HCT116 (cell line): ENCODE measurements around the gene PRDM12. TPM values are rescaled to one million over a fixed set of nuclear protein-coding genes. Genes with fewer than 3 reads are reported as not detected.

Source experiments
- ATAC-seq: fragments of 200-7000 bp; cut with Tn5 transposase; 2 replicates; pipeline ENCODE4 v1.9.1; 2020; ENCODE audit warnings: mild to moderate bottlenecking, moderate library complexity
- BruUV-seq: library from RNA; stranded (reverse); fragments of 400-500 nt; replicated peaks from 2 replicates; lab custom pipeline; 2021; lab: Mats Ljungman, UMichigan
- CTCF ChIA-PET: fragments of 300-600 bp; sonication (Branson Sonifier 250); formaldehyde crosslinking; loops from one replicate; lab custom pipeline; 2021; ENCODE audit warnings: antibody characterized with exemption; lab: Charles Lee
- POLR2A ChIA-PET: fragments of 300-600, 350-600 bp; sonication (Branson Sonifier 250); formaldehyde crosslinking; loops from one replicate; lab custom pipeline; 2021; ENCODE audit warnings: antibody characterized with exemption; lab: Charles Lee
- RAD21 ChIA-PET, 2 experiments: fragments of 300-600 bp; sonication (Branson Sonifier 250); formaldehyde crosslinking; loops; one replicate each; lab custom pipeline; 2023; ENCODE audit warnings: low total read pairs in 2 of 2; ENCODE audit not compliant: uncharacterized antibody in 2 of 2, unreplicated experiment in 2 of 2, low non-redundant PET in 1 of 2; lab: Charles Lee
- DNase-seq: peaks from one replicate; pipeline ENCODE4 v3.0.0-alpha.2; 2010; ENCODE audit warnings: low read depth, low spot score
- H2AFZ ChIP-seq: fragments of 200-600 bp; shearing (Covaris generic), sonication (generic); 2 replicates; pipeline ENCODE4 v1.6.1; 2017; ENCODE audit warnings: low read depth, mixed run types, mixed read lengths, antibody characterized with exemption, low read length; ENCODE audit not compliant: poor library complexity, severe bottlenecking
- H3K27ac ChIP-seq: 2 replicates; pipeline ENCODE4 v1.5.1; 2012; ENCODE audit warnings: low read depth, low read length
- H3K27me3 ChIP-seq: fragments of 200-600 bp; sonication (generic); 2 replicates; pipeline ENCODE4 v1.6.1; 2016; ENCODE audit warnings: mixed run types, low read length, mixed read lengths; ENCODE audit not compliant: insufficient read depth
- H3K36me3 ChIP-seq, 2 experiments: fragments of 200-500 bp in 1 of 2; fragments of 200-600 bp in 1 of 2; sonication (Bioruptor generic) in 1 of 2; sonication (generic) in 1 of 2; 2 replicates each; pipeline versions ENCODE4 v1.5.1 to v1.6.1; 2014 to 2016; ENCODE audit warnings: low read length in 2 of 2, inconsistent platforms in 1 of 2, mixed read lengths in 1 of 2, mixed run types in 1 of 2; ENCODE audit not compliant: insufficient read depth in 2 of 2, control insufficient read depth in 1 of 2
- H3K4me1 ChIP-seq, 2 experiments: fragments of 200-600 bp in 1 of 2; sonication (generic) in 1 of 2; 2 replicates each; pipeline versions ENCODE4 v1.5.1 to v1.6.1; 2012 to 2017; ENCODE audit warnings: low read length in 2 of 2, inconsistent platforms in 1 of 2, mild to moderate bottlenecking in 1 of 2, mixed read lengths in 1 of 2, mixed run types in 1 of 2, moderate library complexity in 1 of 2; ENCODE audit not compliant: insufficient read depth in 2 of 2, control insufficient read depth in 1 of 2
- H3K4me2 ChIP-seq: fragments of 200-600 bp; sonication (generic); 2 replicates; pipeline ENCODE4 v1.6.1; 2017; ENCODE audit warnings: mixed run types, low read length, mixed read lengths
- H3K4me3 ChIP-seq, 2 experiments: fragments of 200-600 bp in 1 of 2; sonication (generic) in 1 of 2; replicated peaks in 1 of 2; 2 replicates each; pipeline ENCODE4 v1.5.1; 2011 to 2016; ENCODE audit warnings: low read length in 2 of 2, control low read depth in 1 of 2, low read depth in 1 of 2, mild to moderate bottlenecking in 1 of 2, mixed read lengths in 1 of 2, mixed run types in 1 of 2
- H3K79me2 ChIP-seq: fragments of 200-600 bp; sonication (generic); 2 replicates; pipeline ENCODE4 v1.6.1; 2017; ENCODE audit warnings: mild to moderate bottlenecking, mixed run types, low read length, moderate library complexity, mixed read lengths; ENCODE audit not compliant: insufficient read depth
- H3K9ac ChIP-seq: fragments of 200-600 bp; sonication (generic); 2 replicates; pipeline ENCODE4 v1.6.1; 2016; ENCODE audit warnings: low read length, mixed read lengths
- H3K9me2 ChIP-seq: fragments of 200-600 bp; sonication (generic), shearing (Covaris generic); 2 replicates; pipeline ENCODE4 v1.6.1; 2017; ENCODE audit warnings: mixed run types, mild to moderate bottlenecking, moderate library complexity; ENCODE audit not compliant: insufficient read depth
- H3K9me3 ChIP-seq, 2 experiments: fragments of 200-500 bp in 1 of 2; fragments of 200-600 bp in 1 of 2; sonication (Bioruptor generic) in 1 of 2; sonication (generic) in 1 of 2; 2 replicates each; pipeline ENCODE4 v1.6.1; 2014 to 2017; ENCODE audit warnings: low read length in 2 of 2, mixed read lengths in 2 of 2, inconsistent platforms in 1 of 2, low read depth in 1 of 2, mild to moderate bottlenecking in 1 of 2, mixed run types in 1 of 2, moderate library complexity in 1 of 2; ENCODE audit not compliant: control insufficient read depth in 1 of 2, insufficient read depth in 1 of 2
- H4K20me1 ChIP-seq: fragments of 200-600 bp; sonication (generic), shearing (Covaris generic); 2 replicates; pipeline ENCODE4 v1.6.1; 2017; ENCODE audit warnings: mixed run types, mild to moderate bottlenecking, moderate library complexity; ENCODE audit not compliant: insufficient read depth
- EGR1 ChIP-seq: IDR thresholded peaks from 2 replicates; pipeline ENCODE4 v1.6.1; 2012; ENCODE audit warnings: low read depth
- ELF1 ChIP-seq: IDR thresholded peaks from 2 replicates; pipeline ENCODE4 v1.6.1; 2012; ENCODE audit warnings: low read depth, borderline replicate concordance
- FOSL1 ChIP-seq: IDR thresholded peaks from 2 replicates; pipeline ENCODE4 v1.6.1; 2012; ENCODE audit warnings: low read depth
- POLR2A ChIP-seq: IDR thresholded peaks from 2 replicates; pipeline ENCODE4 v1.7.0; 2011; ENCODE audit warnings: borderline replicate concordance; ENCODE audit not compliant: insufficient read depth, insufficient read length; ENCODE audit errors: extremely low read depth
- POLR2AphosphoS5 ChIP-seq: IDR thresholded peaks from 2 replicates; pipeline ENCODE4 v1.6.1; 2011; ENCODE audit warnings: mild to moderate bottlenecking, low read depth, low read length, moderate library complexity
- SRF ChIP-seq: IDR thresholded peaks from 2 replicates; pipeline ENCODE4 v1.6.1; 2012; ENCODE audit warnings: low read depth
- TCF7L2 ChIP-seq: IDR thresholded peaks from 2 replicates; pipeline ENCODE4 v1.7.0; 2011; ENCODE audit warnings: borderline replicate concordance, inconsistent platforms; ENCODE audit not compliant: insufficient read depth, insufficient read length; ENCODE audit errors: extremely low read depth
- ZFX ChIP-seq: fragments of 450-650 bp; IDR thresholded peaks from 2 replicates; pipeline ENCODE4 v1.6.1; 2017
- intact Hi-C: fragments of 100-400 bp; cut with micrococcal nuclease; formaldehyde crosslinking; loops from 2 replicates; pipeline ENCODE4 v1.10.0; 2022
- total RNA-seq: library from RNA; stranded (reverse); gene quantifications from one replicate; pipeline ENCODE4 v1.2.1, GENCODE V29; 2021; ENCODE audit not compliant: unreplicated experiment
- TF ChIP-seq, protein P1 (sequence below): IDR thresholded peaks from 2 replicates; pipeline ENCODE4 v1.6.1; 2012

PRDM12 gene
- total RNA-seq, 1 experiment from 2014 or later: 0.54 TPM

GRCh38 chr9:130616451-130616850 lies 47.9 kb upstream of the PRDM12 start:
- H3K4me1 ChIP-seq: no peaks in the 10 kb centered on the region
- H4K20me1 ChIP-seq: no peaks in the 10 kb centered on the region
- ChIA-PET CTCF (no interaction called here), RAD21 (no interaction called here), POLR2A (no interaction called here)
- no peak overlapping the region for H3K4me2 ChIP-seq
- no peak overlapping the region for H2AFZ ChIP-seq
- no peak overlapping the region for H3K9ac ChIP-seq
- H3K27ac ChIP-seq: no peak overlapping the region
- H3K79me2 ChIP-seq: 0 out of 2 replicates have a peak, but pooled peaks cover 3% of the 10 kb centered on the region
- H3K9me3 ChIP-seq: no peaks in the 10 kb centered on the region
- peaks cover 71 to 75% of the 10 kb centered on the region in 2 experiments for H3K36me3 ChIP-seq
- H3K9me2 ChIP-seq: no peaks in the 10 kb centered on the region
- H3K4me3 ChIP-seq: no peak overlapping the region
- intact Hi-C loops: no loop called here
- TF ChIP-seq ZFX (no peak), TCF7L2 (no peak)
- no peaks in the 10 kb centered on the region for H3K27me3 ChIP-seq
- no TSS peak for BruUV-seq
- DNase-seq (no peak), ATAC-seq (no peak)

GRCh38 chr9:130623466-130623865 lies 40.9 kb upstream of the PRDM12 start:
- Histone ChIP-seq H3K27me3 (no peaks in the 10 kb centered on the region), H3K9ac (no peak overlapping the region), H2AFZ (no peak overlapping the region), H3K79me2 (peaks cover 7% of the 10 kb centered on the region; the same call in 1 of the 2 replicates), H4K20me1 (no peaks in the 10 kb centered on the region), H3K4me2 (no peak overlapping the region), H3K9me3 (no peaks in the 10 kb centered on the region), H3K4me3 (no peak overlapping the region), H3K4me1 (no peaks in the 10 kb centered on the region), H3K27ac (no peak overlapping the region), H3K9me2 (no peaks in the 10 kb centered on the region), H3K36me3 (peaks cover 62 to 63% of the 10 kb centered on the region in 2 experiments)
- no peak for ATAC-seq
- BruUV-seq: no TSS peak
- intact Hi-C loops: no loop called here
- no peak for DNase-seq
- ChIA-PET CTCF (no interaction called here), POLR2A (no interaction called here), RAD21 (no interaction called here)
- no peak for TF ChIP-seq ELF1
- TF ChIP-seq, protein P1, sequence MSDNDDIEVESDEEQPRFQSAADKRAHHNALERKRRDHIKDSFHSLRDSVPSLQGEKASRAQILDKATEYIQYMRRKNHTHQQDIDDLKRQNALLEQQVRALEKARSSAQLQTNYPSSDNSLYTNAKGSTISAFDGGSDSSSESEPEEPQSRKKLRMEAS: no peak
- no peak for TF ChIP-seq POLR2AphosphoS5
- no peak for TF ChIP-seq EGR1
- no peak for TF ChIP-seq POLR2A
- TF ChIP-seq FOSL1: no peak
- TF ChIP-seq SRF: no peak
